ENCODE data around the gene HSD17B3.

DNA sequence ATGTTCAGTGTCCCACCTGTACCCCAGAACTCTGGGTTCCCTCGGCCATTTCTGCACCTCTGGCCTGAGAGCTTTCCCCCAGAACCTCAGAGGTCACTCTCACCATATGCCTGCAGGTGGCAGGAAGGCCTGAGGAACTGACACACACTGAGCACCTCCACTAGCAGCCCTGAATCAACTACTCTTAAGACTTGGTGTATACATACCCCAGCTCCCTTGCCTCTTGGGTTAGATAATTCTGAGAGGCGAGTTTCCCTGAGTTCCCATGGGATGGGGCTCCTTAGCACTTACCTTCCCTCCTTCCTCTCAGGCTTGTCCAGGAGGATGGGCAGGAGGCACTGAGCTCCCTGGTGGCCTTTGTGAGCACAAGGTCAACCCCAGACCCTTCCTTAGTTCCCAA lies 86.1 kb downstream of the HSD17B3 start:
- TF ChIP-seq L3MBTL2 (conservative IDR thresholded peaks at IDR 0.05) (no peak), TARDBP (IDR thresholded peaks at IDR 0.05) (no peak), FOXM1 (IDR thresholded peaks at IDR 0.05; ENCODE audit: borderline replicate concordance) (no peak), FOXA1 (IDR thresholded peaks at IDR 0.05) (no peak), NFRKB (IDR thresholded peaks at IDR 0.05) (no peak), FOXK2 (IDR thresholded peaks at IDR 0.05) (no peak), ZNF384 (IDR thresholded peaks at IDR 0.05) (no peak), BHLHE40 (IDR thresholded peaks at IDR 0.05; ENCODE audit: borderline replicate concordance) (no peak), SP1 (IDR thresholded peaks at IDR 0.05) (no peak), LEF1 (IDR thresholded peaks at IDR 0.05; ENCODE audit: borderline replicate concordance) (no peak), HDGF (IDR thresholded peaks at IDR 0.05; ENCODE audit: borderline replicate concordance) (no peak), CTBP1 (IDR thresholded peaks at IDR 0.05; ENCODE audit: borderline replicate concordance) (no peak)
- TF ChIP-seq, protein P1, sequence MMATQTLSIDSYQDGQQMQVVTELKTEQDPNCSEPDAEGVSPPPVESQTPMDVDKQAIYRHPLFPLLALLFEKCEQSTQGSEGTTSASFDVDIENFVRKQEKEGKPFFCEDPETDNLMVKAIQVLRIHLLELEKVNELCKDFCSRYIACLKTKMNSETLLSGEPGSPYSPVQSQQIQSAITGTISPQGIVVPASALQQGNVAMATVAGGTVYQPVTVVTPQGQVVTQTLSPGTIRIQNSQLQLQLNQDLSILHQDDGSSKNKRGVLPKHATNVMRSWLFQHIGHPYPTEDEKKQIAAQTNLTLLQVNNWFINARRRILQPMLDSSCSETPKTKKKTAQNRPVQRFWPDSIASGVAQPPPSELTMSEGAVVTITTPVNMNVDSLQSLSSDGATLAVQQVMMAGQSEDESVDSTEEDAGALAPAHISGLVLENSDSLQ (IDR thresholded peaks at IDR 0.05), result no peak
